NT2/D1 (cell line): ENCODE measurements around the gene THAP9.
"Not testable (repeated sequence)": the region's sequence is repeated elsewhere in the genome, so short reads cannot be mapped to it uniquely, and the experiment has no call there.

Experiments used
- YY1 ChIP-seq: IDR thresholded peaks from 2 replicates; pipeline ENCODE4 v1.6.1; 2011; ENCODE audit not compliant: insufficient read length, insufficient read depth
- ZNF274 ChIP-seq: IDR thresholded peaks from 2 replicates; pipeline ENCODE4 v1.6.1; 2011; ENCODE audit warnings: mild to moderate bottlenecking, low read depth, low read length

DNA sequence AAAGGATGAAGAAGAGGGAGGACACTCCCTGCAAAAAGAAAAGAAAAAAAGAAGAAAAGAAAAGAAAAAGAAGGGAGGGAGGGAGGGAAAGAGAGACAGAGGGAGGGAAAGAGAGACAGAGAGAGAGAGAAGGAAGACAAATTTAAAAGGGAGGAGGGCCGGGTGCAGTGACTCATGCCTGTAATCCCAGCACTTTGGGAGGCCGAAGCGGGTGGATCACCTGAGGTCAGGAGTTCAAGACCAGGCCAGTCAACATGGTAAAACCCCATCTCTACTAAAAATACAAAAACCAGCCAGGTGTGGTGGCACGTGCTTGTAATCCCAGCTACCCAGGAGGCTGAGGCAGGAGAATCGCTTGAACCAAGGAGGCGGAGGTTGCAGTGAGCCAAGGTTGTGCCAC, 34.5 kb upstream of the THAP9 start:
- TF ChIP-seq ZNF274, YY1: not testable (repeated sequence)
